Duodenal mucosa (tissue), 2 donors: ENCODE measurements around the gene CNTFR.

Source experiments
- H3K27ac ChIP-seq: one replicate; pipeline ENCODE4 v1.7.0; 2013; ENCODE audit warnings: low read depth, low read length
- H3K27me3 ChIP-seq, 2 donors: one replicate each; pipeline ENCODE4 v1.7.0; 2013; ENCODE audit warnings: low read length in 2 of 2, control low read depth in 1 of 2; ENCODE audit not compliant: insufficient read depth in 2 of 2, control insufficient read depth in 1 of 2
- H3K36me3 ChIP-seq, 2 donors: one replicate each; pipeline ENCODE4 v1.7.0; 2013; ENCODE audit warnings: low read length in 2 of 2, control low read depth in 1 of 2; ENCODE audit not compliant: insufficient read depth in 2 of 2, control insufficient read depth in 1 of 2
- H3K4me1 ChIP-seq, 2 donors: one replicate each; pipeline ENCODE4 v1.7.0; 2013; ENCODE audit warnings: low read length in 2 of 2, control low read depth in 1 of 2; ENCODE audit not compliant: insufficient read depth in 2 of 2, control insufficient read depth in 1 of 2
- H3K4me3 ChIP-seq, 2 donors: one replicate each; pipeline ENCODE4 v1.7.0; 2013; ENCODE audit warnings: low read length in 2 of 2, low read depth in 1 of 2
- H3K9ac ChIP-seq, 2 donors: one replicate each; pipeline ENCODE4 v1.7.0; 2013; ENCODE audit warnings: low read length in 2 of 2, low read depth in 1 of 2
- H3K9me3 ChIP-seq, 2 donors: one replicate each; pipeline ENCODE4 v1.7.0; 2013; ENCODE audit warnings: low read length in 2 of 2, control low read depth in 1 of 2; ENCODE audit not compliant: control insufficient read depth in 1 of 2

The CNTFR gene

GRCh38 chr9:34524349-34524748, 65.2 kb downstream of the CNTFR start:
- Histone ChIP-seq H3K9me3 (no peaks in the 10 kb centered on the region), H3K27ac (no peak overlapping the region)

GRCh38 chr9:34522971-34523797, 66.3 kb downstream of the CNTFR start, which contains the start of gene ENHO:
Gene ENHO (minus strand): TSS chr9:34522990. CDS start chr9:34521695, 1,295 bp downstream.
- Histone ChIP-seq H3K36me3 (no peaks in the 10 kb centered on the region), H3K27me3 (peaks cover 9 to 21% of the 10 kb centered on the region in 2 donors), H3K9me3 (no peaks in the 10 kb centered on the region), H3K27ac (no peak within 1 kb of the TSS), H3K9ac (peak within 1 kb of the TSS; percentile 54 to 60), H3K4me1 (peaks cover 4 to 9% of the 10 kb centered on the region in 2 donors), H3K4me3 (peak within 1 kb of the TSS; percentile 60 to 63)

More at GRCh38 chr9:34524349-34524748, 65.2 kb downstream of the CNTFR start:
- Histone ChIP-seq H3K4me1 (peaks cover 4 to 9% of the 10 kb centered on the region in 2 donors), H3K4me3 (no peak overlapping the region), H3K27me3 (peaks cover 9 to 21% of the 10 kb centered on the region in 2 donors), H3K36me3 (no peaks in the 10 kb centered on the region), H3K9ac (no peak overlapping the region)

- no peak overlapping the region for H3K27ac ChIP-seq
- no peaks in the 10 kb centered on the region for H3K9me3 ChIP-seq
- no peaks in the 10 kb centered on the region for H3K36me3 ChIP-seq
- peak overlapping the region; percentile 55 to 60 for H3K4me3 ChIP-seq
- peaks cover 4 to 13% of the 10 kb centered on the region in 2 donors for H3K4me1 ChIP-seq
- H3K9ac ChIP-seq = peak overlapping the region in 1 of 2 donors; percentile 9
- H3K27me3 ChIP-seq = peaks cover 9 to 21% of the 10 kb centered on the region in 2 donors
Measured at GRCh38 chr9:34522091-34522887, 67.2 kb downstream of the CNTFR start.

GRCh38 chr9:34521406-34522045, 68.0 kb downstream of the CNTFR start:
- peak overlapping the region in 1 of 2 donors; percentile 9 for H3K9ac ChIP-seq
- H3K36me3 ChIP-seq = no peaks in the 10 kb centered on the region
- H3K4me3 ChIP-seq = no peak overlapping the region
- no peak overlapping the region for H3K27ac ChIP-seq
- H3K9me3 ChIP-seq = no peaks in the 10 kb centered on the region
- H3K4me1 ChIP-seq = peaks cover 4 to 13% of the 10 kb centered on the region in 2 donors
- H3K27me3 ChIP-seq = peaks cover 9 to 21% of the 10 kb centered on the region in 2 donors

GRCh38 chr9:34520505-34521385, 68.8 kb downstream of the CNTFR start:
- Histone ChIP-seq H3K4me1 (peaks cover 4 to 13% of the 10 kb centered on the region in 2 donors), H3K4me3 (no peak overlapping the region), H3K27ac (no peak overlapping the region), H3K9me3 (no peaks in the 10 kb centered on the region), H3K36me3 (no peaks in the 10 kb centered on the region), H3K27me3 (peaks cover 9 to 16% of the 10 kb centered on the region in 2 donors), H3K9ac (no peak overlapping the region)

GRCh38 chr9:34520096-34520495, 69.4 kb downstream of the CNTFR start:
- no peak overlapping the region for H3K27ac ChIP-seq
- no peaks in the 10 kb centered on the region for H3K36me3 ChIP-seq
- H3K9ac ChIP-seq = no peak overlapping the region
- peaks cover 4 to 13% of the 10 kb centered on the region in 2 donors for H3K4me1 ChIP-seq
- peaks cover 9 to 10% of the 10 kb centered on the region in 2 donors for H3K27me3 ChIP-seq
- no peak overlapping the region for H3K4me3 ChIP-seq
- no peaks in the 10 kb centered on the region for H3K9me3 ChIP-seq

GRCh38 chr9:34519321-34520020, 70.1 kb downstream of the CNTFR start:
- H3K9ac ChIP-seq = no peak overlapping the region
- no peak overlapping the region for H3K27ac ChIP-seq
- peaks cover 6% of the 10 kb centered on the region in 2 donors for H3K27me3 ChIP-seq
- peaks cover 4 to 13% of the 10 kb centered on the region in 2 donors for H3K4me1 ChIP-seq
- H3K9me3 ChIP-seq = no peaks in the 10 kb centered on the region
- H3K4me3 ChIP-seq = no peak overlapping the region
- no peaks in the 10 kb centered on the region for H3K36me3 ChIP-seq

GRCh38 chr9:34518896-34519295, 70.6 kb downstream of the CNTFR start:
- Histone ChIP-seq H3K4me1 (peaks cover 4 to 13% of the 10 kb centered on the region in 2 donors), H3K4me3 (no peak overlapping the region), H3K36me3 (no peaks in the 10 kb centered on the region), H3K9ac (no peak overlapping the region), H3K27ac (no peak overlapping the region), H3K9me3 (no peaks in the 10 kb centered on the region), H3K27me3 (peaks cover 5 to 6% of the 10 kb centered on the region in 2 donors)
